Smooth muscle cell (in vitro differentiated cells): ENCODE data around the gene TFDP2. TPM values are rescaled to one million over a fixed set of nuclear protein-coding genes. Genes with fewer than 3 reads are reported as not detected.

Experiments
- DNase-seq: peaks from one replicate; lab custom pipeline; 2025; ENCODE audit not compliant: unreplicated experiment; lab: John Stamatoyannopoulos, UW
- H2AFZ ChIP-seq: fragments of 200-600 bp; sonication (generic); 2 replicates; pipeline ENCODE4 v1.6.0; 2016; ENCODE audit warnings: antibody characterized with exemption, low read depth, mild to moderate bottlenecking
- H3F3A ChIP-seq: fragments of 200-600 bp; sonication (generic); 2 replicates; pipeline ENCODE4 v1.6.0; 2017; ENCODE audit warnings: antibody characterized with exemption, low read depth
- H3K27ac ChIP-seq: fragments of 200-600 bp; sonication (generic); 2 replicates; pipeline ENCODE4 v1.5.1; 2016; ENCODE audit warnings: low read depth, mild to moderate bottlenecking
- H3K27me3 ChIP-seq: fragments of 200-600 bp; sonication (generic); 2 replicates; pipeline ENCODE4 v1.6.1; 2016; ENCODE audit warnings: low read depth, mild to moderate bottlenecking
- H3K36me3 ChIP-seq: fragments of 200-600 bp; sonication (generic); 2 replicates; pipeline ENCODE4 v1.5.1; 2016; ENCODE audit warnings: low read depth
- H3K4me1 ChIP-seq: fragments of 200-600 bp; sonication (generic); 2 replicates; pipeline ENCODE4 v1.5.1; 2016; ENCODE audit warnings: low read depth
- H3K4me2 ChIP-seq: fragments of 200-600 bp; sonication (generic); 2 replicates; pipeline ENCODE4 v1.6.0; 2016; ENCODE audit warnings: mild to moderate bottlenecking
- H3K4me3 ChIP-seq: fragments of 200-600 bp; sonication (generic); 2 replicates; pipeline ENCODE4 v1.5.1; 2016; ENCODE audit warnings: mild to moderate bottlenecking
- H3K79me2 ChIP-seq: fragments of 200-600 bp; sonication (generic); 2 replicates; pipeline ENCODE4 v1.6.0; 2016; ENCODE audit warnings: low read depth, mild to moderate bottlenecking
- H3K9ac ChIP-seq: fragments of 200-600 bp; sonication (generic); 2 replicates; pipeline ENCODE4 v1.6.0; 2016; ENCODE audit warnings: low read depth
- H3K9me3 ChIP-seq: fragments of 200-600 bp; sonication (generic); replicated peaks from 2 replicates; pipeline ENCODE4 v1.5.1; 2016; ENCODE audit warnings: low read depth
- H4K20me1 ChIP-seq: fragments of 200-600 bp; sonication (generic); 2 replicates; pipeline ENCODE4 v1.6.0; 2016; ENCODE audit warnings: low read depth
- CTCF ChIP-seq: fragments of 200-600 bp; sonication (generic); IDR thresholded peaks from 2 replicates; pipeline ENCODE4 v1.5.1; 2017; ENCODE audit warnings: borderline replicate concordance, mild to moderate bottlenecking, antibody characterized with exemption; ENCODE audit not compliant: insufficient read depth, poor library complexity, severe bottlenecking
- WGBS: methylation state at CpG from one replicate; pipeline ENCODE4 v1.1.7; 2016; ENCODE audit warnings: low lambda C conversion rate; 5-methylcytosine and 5-hydroxymethylcytosine counted together
- polyA plus RNA-seq: library from polyadenylated mRNA; unstranded; fragments of >200 nt; fragmentation: Nextera tagmentation; extraction: Ambion mirVana; gene quantifications from 2 replicates; pipeline ENCODE4 v1.2.1, GENCODE V29; 2016
- total RNA-seq: library from RNA; depleted of rRNA; stranded (reverse); fragments of >200 nt; gene quantifications from 2 replicates; pipeline ENCODE4 v1.2.3, GENCODE V29; 2014

Gene TFDP2
- total and polyA plus RNA-seq, 2 experiments from 2014 or later, result 39.9 to 54.3 TPM

- Histone ChIP-seq H3K79me2 (no peaks in the 10 kb centered on the region), H3K27ac (peak overlapping the region; percentile 25), H3K4me1 (peaks cover 16% of the 10 kb centered on the region), H3F3A (peaks cover 3% of the 10 kb centered on the region), H4K20me1 (peaks cover 4% of the 10 kb centered on the region), H3K9me3 (no peaks in the 10 kb centered on the region), H3K27me3 (no peaks in the 10 kb centered on the region), H3K4me2 (peak overlapping the region; percentile 37), H3K36me3 (no peaks in the 10 kb centered on the region), H3K9ac (peak overlapping the region; percentile 9), H3K4me3 (no peak overlapping the region), H2AFZ (no peak overlapping the region)
- no peak for TF ChIP-seq CTCF
- WGBS, result 35% methylated on average over 6 of the region's 6 CpGs
- DNase-seq, result no peak
Observed at GRCh38 chr3:141955175-141955574, 194.2 kb downstream of the TFDP2 start.

- Histone ChIP-seq H3K4me1 (peaks cover 13% of the 10 kb centered on the region), H2AFZ (no peak overlapping the region), H4K20me1 (peaks cover 4% of the 10 kb centered on the region), H3F3A (no peaks in the 10 kb centered on the region), H3K4me2 (no peak overlapping the region), H3K27me3 (no peaks in the 10 kb centered on the region), H3K9ac (no peak overlapping the region), H3K36me3 (no peaks in the 10 kb centered on the region), H3K79me2 (no peaks in the 10 kb centered on the region), H3K27ac (no peak overlapping the region), H3K9me3 (no peaks in the 10 kb centered on the region), H3K4me3 (no peak overlapping the region)
- WGBS, result 100% methylated on average over 2 of the region's 2 CpGs
- TF ChIP-seq CTCF, result no peak
- no peak for DNase-seq
Observed at GRCh38 chr3:141952611-141953010, 196.7 kb downstream of the TFDP2 start.

- H2AFZ ChIP-seq, result no peak overlapping the region
- WGBS, result 72% methylated on average over 4 of the region's 4 CpGs
Observed at GRCh38 chr3:141950572-141951493, 198.5 kb downstream of the TFDP2 start.

More at GRCh38 chr3:141950572-141951493, 198.5 kb downstream of the TFDP2 start:
- Histone ChIP-seq H3K4me2 (no peak overlapping the region), H3K27ac (no peak overlapping the region), H4K20me1 (peaks cover 4% of the 10 kb centered on the region), H3K4me3 (no peak overlapping the region), H3K27me3 (no peaks in the 10 kb centered on the region), H3K4me1 (peaks cover 13% of the 10 kb centered on the region), H3K36me3 (no peaks in the 10 kb centered on the region), H3K79me2 (no peaks in the 10 kb centered on the region), H3K9me3 (no peaks in the 10 kb centered on the region), H3K9ac (no peak overlapping the region), H3F3A (no peaks in the 10 kb centered on the region)
- no peak for DNase-seq
- no peak for TF ChIP-seq CTCF
